A549 (cell line): ENCODE measurements around the gene SH3BP2. TPM values are rescaled to one million over a fixed set of nuclear protein-coding genes. Genes with fewer than 3 reads are reported as not detected.

Experiments
- ATAC-seq, 2 experiments: fragments of 200-7000 bp in 1 of 2; fragments of >200 bp in 1 of 2; cut with Nextera tagmentation in 1 of 2; cut with Tn5 transposase in 1 of 2; 3 replicates each; pipeline versions ENCODE4 v1.8.0 to v1.9.1; 2018 to 2020; ENCODE audit warnings: mild to moderate bottlenecking in 1 of 2, moderate library complexity in 1 of 2
- CTCF ChIA-PET: fragments of 300-600 bp; sonication (Branson Sonifier 250); formaldehyde crosslinking; extraction: SDS; loops from one replicate; lab custom pipeline; 2021; ENCODE audit warnings: antibody characterized with exemption, inconsistent platforms; lab: Yijun Ruan, JAX
- POLR2A ChIA-PET: fragments of 350-600 bp; formaldehyde crosslinking; extraction: SDS; loops from one replicate; lab custom pipeline; 2021; ENCODE audit warnings: antibody characterized with exemption, inconsistent platforms; lab: Yijun Ruan, JAX
- DNase-seq, 2 experiments: peaks; one replicate each; pipeline versions ENCODE4 v3.0.0 to v3.0.0-alpha.2; 2011 to 2016; ENCODE audit warnings: low read depth in 1 of 2, low spot score in 1 of 2
- FAIRE-seq: peaks from 2 replicates; lab custom pipeline; 2011; peaks lifted over from hg19 to GRCh38; lab: Jason Lieb, UNC
- H3K27ac ChIP-seq, 2 experiments: fragments of >200 bp; sonication (Bioruptor Twin); formaldehyde crosslinking; 3 replicates each; pipeline ENCODE4 v1.5.1; 2016 to 2017
- H3K4me1 ChIP-seq: fragments of >200 bp; sonication (Bioruptor Twin); formaldehyde crosslinking; 3 replicates; pipeline ENCODE4 v1.6.1; 2016
- H3K4me2 ChIP-seq: fragments of >200 bp; sonication (Bioruptor Twin); formaldehyde crosslinking; 3 replicates; pipeline ENCODE4 v1.6.1; 2016
- H3K4me3 ChIP-seq: fragments of >200 bp; sonication (Bioruptor Twin); formaldehyde crosslinking; 3 replicates; pipeline ENCODE4 v1.5.1; 2016
- H3K9me3 ChIP-seq: fragments of >200 bp; sonication (Bioruptor Twin); formaldehyde crosslinking; 3 replicates; pipeline ENCODE4 v1.6.1; 2016
- BHLHE40 ChIP-seq: IDR thresholded peaks from 2 replicates; pipeline ENCODE4 v1.6.1; 2012; ENCODE audit warnings: low read depth, low read length, inconsistent platforms
- CBX8 ChIP-seq: fragments of 200-600 bp; sonication (generic); IDR thresholded peaks from 2 replicates; pipeline ENCODE4 v1.6.1; 2016
- CEBPB ChIP-seq, 2 experiments: fragments of >200 bp in 1 of 2; sonication (Bioruptor Twin) in 1 of 2; formaldehyde crosslinking in 1 of 2; IDR thresholded peaks; 2 replicates each; pipeline ENCODE4 v1.6.1; 2012 to 2016
- CTCF ChIP-seq: fragments of >200 bp; sonication (Bioruptor Twin); formaldehyde crosslinking; IDR thresholded peaks from 3 replicates; pipeline ENCODE4 v1.5.1; 2016
- EHF ChIP-seq: fragments of 250-450 bp; sonication (Bioruptor Pico); IDR thresholded peaks from 2 replicates; pipeline ENCODE4 v1.5.0; 2020; ENCODE audit warnings: mild to moderate bottlenecking
- FOSB ChIP-seq: fragments of 250-450 bp; sonication (Bioruptor Pico); IDR thresholded peaks from 2 replicates; pipeline ENCODE4 v1.5.0; 2020; ENCODE audit warnings: mild to moderate bottlenecking, moderate library complexity
- FOSL2 ChIP-seq, 2 experiments: fragments of 450-650 bp in 1 of 2; fragments of >200 bp in 1 of 2; sonication (Bioruptor Twin) in 1 of 2; formaldehyde crosslinking; IDR thresholded peaks; 2 replicates each; pipeline versions ENCODE4 v1.5.0 to v1.6.1; 2016 to 2020; ENCODE audit warnings: mild to moderate bottlenecking in 1 of 2, moderate library complexity in 1 of 2
- GATA3 ChIP-seq: IDR thresholded peaks from 2 replicates; pipeline ENCODE4 v1.6.1; 2012; ENCODE audit warnings: borderline replicate concordance
- HDAC2 ChIP-seq: fragments of 200-600 bp; sonication (generic); IDR thresholded peaks from 2 replicates; pipeline ENCODE4 v1.6.1; 2016
- HEYL ChIP-seq: fragments of 250-450 bp; sonication (Bioruptor Pico); IDR thresholded peaks from 2 replicates; pipeline ENCODE4 v1.8.0; 2021; ENCODE audit warnings: mild to moderate bottlenecking, moderate library complexity
- HMGXB4 ChIP-seq: fragments of 250-450 bp; sonication (Bioruptor Pico); IDR thresholded peaks from 2 replicates; pipeline ENCODE4 v1.5.0; 2021; ENCODE audit warnings: mild to moderate bottlenecking, moderate library complexity, borderline replicate concordance
- HOXB5 ChIP-seq: fragments of 250-450 bp; sonication (Bioruptor Pico); IDR thresholded peaks from 2 replicates; pipeline ENCODE4 v1.5.0; 2020; ENCODE audit warnings: mild to moderate bottlenecking, moderate library complexity
- KDM1A ChIP-seq: fragments of 200-600 bp; sonication (generic); IDR thresholded peaks from 2 replicates; pipeline ENCODE4 v1.6.1; 2016; ENCODE audit warnings: low read depth, mild to moderate bottlenecking
- MAFK ChIP-seq: fragments of 450-650 bp; IDR thresholded peaks from 2 replicates; pipeline ENCODE4 v1.6.1; 2014; ENCODE audit not compliant: partially characterized antibody
- MYC ChIP-seq: IDR thresholded peaks from 2 replicates; pipeline ENCODE4 v1.6.1; 2012; ENCODE audit warnings: mild to moderate bottlenecking, inconsistent platforms, low read length, improper control_type of control experiment, borderline replicate concordance
- NPAS2 ChIP-seq: fragments of 250-450 bp; sonication (Bioruptor Pico); IDR thresholded peaks from 2 replicates; pipeline ENCODE4 v1.8.0; 2022; ENCODE audit warnings: mild to moderate bottlenecking, moderate library complexity, borderline replicate concordance
- NR3C1 ChIP-seq: fragments of >200 bp; sonication (Bioruptor Twin); formaldehyde crosslinking; IDR thresholded peaks from 3 replicates; pipeline ENCODE4 v1.6.1; 2017
- PBX3 ChIP-seq: IDR thresholded peaks from 2 replicates; pipeline ENCODE4 v1.6.1; 2012
- PHF8 ChIP-seq: fragments of 200-600 bp; sonication (generic); IDR thresholded peaks from 2 replicates; pipeline ENCODE4 v1.6.1; 2016; ENCODE audit warnings: low read depth, mild to moderate bottlenecking, antibody characterized with exemption, moderate library complexity, borderline replicate concordance
- POLR2A ChIP-seq: IDR thresholded peaks from 2 replicates; pipeline ENCODE4 v1.6.1; 2012; ENCODE audit warnings: mild to moderate bottlenecking, low read length
- RAD21 ChIP-seq, 2 experiments: fragments of >200 bp in 1 of 2; sonication (Bioruptor Twin) in 1 of 2; formaldehyde crosslinking in 1 of 2; IDR thresholded peaks in 1 of 2; conservative IDR thresholded peaks in 1 of 2; 2 replicates in 1 of 2; 3 replicates in 1 of 2; pipeline ENCODE4 v1.6.1; 2012 to 2018; ENCODE audit warnings: inconsistent platforms in 1 of 2
- RFX5 ChIP-seq: fragments of 450-650 bp; IDR thresholded peaks from 2 replicates; pipeline ENCODE4 v1.7.1; 2014; ENCODE audit warnings: antibody characterized with exemption, mild to moderate bottlenecking, moderate library complexity
- SMC3 ChIP-seq: fragments of >200 bp; sonication (Bioruptor Twin); formaldehyde crosslinking; IDR thresholded peaks from 3 replicates; pipeline ENCODE4 v1.6.1; 2018; ENCODE audit warnings: inconsistent platforms
- USF2 ChIP-seq: fragments of 450-650 bp; IDR thresholded peaks from 2 replicates; pipeline ENCODE4 v1.6.1; 2014; ENCODE audit warnings: antibody characterized with exemption
- ZFP36 ChIP-seq: fragments of 450-650 bp; IDR thresholded peaks from 2 replicates; pipeline ENCODE4 v1.6.1; 2014; ENCODE audit warnings: borderline replicate concordance; ENCODE audit not compliant: partially characterized antibody
- ZSCAN20 ChIP-seq: fragments of 250-450 bp; sonication (Bioruptor Pico); IDR thresholded peaks from 2 replicates; pipeline ENCODE4 v1.8.0; 2022; ENCODE audit warnings: mild to moderate bottlenecking, moderate library complexity
- WGBS: methylation state at CpG from one replicate; pipeline ENCODE4 v1.1.6; 2017; ENCODE audit errors: missing lambda C conversion rate; 5-methylcytosine and 5-hydroxymethylcytosine counted together
- polyA plus RNA-seq, 4 experiments: library from polyadenylated mRNA; depleted of rRNA in 3 of 4; stranded (reverse); fragments of >200 nt; fragmentation: RNase III in 1 of 4; extraction: RNeasy Plus Mini Kit Qiagen cat#74134 plus additional on column Dnase treatment in 1 of 4; gene quantifications; 2 replicates in 3 of 4; 3 replicates in 1 of 4; pipeline ENCODE4 v1.2.3, GENCODE V29; 2011 to 2017
- TF ChIP-seq, protein P1 (sequence below): fragments of >200 bp; sonication (Bioruptor Twin); formaldehyde crosslinking; IDR thresholded peaks from 2 replicates; pipeline ENCODE4 v1.6.1; 2016

The SH3BP2 gene
- polyA plus RNA-seq, 2 of the 4 experiments (the other 2 are of a cell fraction), result 4.4 to 6.0 TPM

DNA sequence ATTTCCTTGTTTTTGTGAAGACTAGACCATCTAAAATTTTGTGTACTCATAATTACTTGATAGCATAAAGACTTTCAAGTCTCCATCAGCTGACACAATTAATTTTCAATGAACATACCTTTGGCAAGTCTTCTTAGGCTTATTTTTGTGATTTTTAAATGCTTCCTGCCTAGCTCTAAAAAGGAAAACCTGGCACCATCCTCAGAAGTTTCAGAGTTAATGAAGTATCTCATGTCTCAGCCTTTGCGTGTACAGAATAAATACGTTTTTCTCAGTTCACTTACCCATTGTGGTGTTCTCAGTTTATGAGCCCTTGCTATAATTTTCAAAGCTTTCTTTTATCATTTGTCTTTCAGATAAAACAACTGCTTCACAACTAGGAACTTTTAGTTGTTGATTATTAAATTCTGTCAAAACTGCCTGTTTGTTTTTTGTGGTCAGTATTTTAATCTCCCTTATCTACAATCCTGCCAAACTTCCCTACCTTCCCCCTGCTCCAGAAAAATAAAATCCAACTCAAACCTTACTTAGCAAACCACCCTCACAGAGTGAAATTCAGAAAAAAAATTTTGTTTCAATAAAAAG, 72.4 kb downstream of the SH3BP2 start:
- DNase-seq, result no peak
- no peak for ATAC-seq
- no peak overlapping the region for H3K4me3 ChIP-seq
- H3K27ac ChIP-seq, result no peak overlapping the region
- CTCF ChIA-PET, result no interaction called here
- POLR2A ChIA-PET, result no interaction called here
- H3K9me3 ChIP-seq, result no peaks in the 10 kb centered on the region
- TF ChIP-seq GATA3, result no peak
- TF ChIP-seq FOSB (CRISPR knock-in tag), result no peak
- no peak for TF ChIP-seq ZFP36
- no peak for TF ChIP-seq KDM1A
- TF ChIP-seq NR3C1, result no peak
- TF ChIP-seq ZSCAN20 (CRISPR knock-in tag), result no peak
- TF ChIP-seq HMGXB4 (CRISPR knock-in tag), result no peak
- TF ChIP-seq NPAS2, result no peak
- no peak for TF ChIP-seq USF2
- TF ChIP-seq FOSL2 (IDR thresholded peaks at IDR 0.05), result no peak
- TF ChIP-seq FOSL2 (CRISPR knock-in tag; IDR thresholded peaks at IDR 0.05), result no peak
- TF ChIP-seq CBX8, result no peak
- no peak for TF ChIP-seq HDAC2
- no peak for TF ChIP-seq MAFK
- no peak for TF ChIP-seq RFX5
- no peak for TF ChIP-seq PBX3
- TF ChIP-seq POLR2A, result no peak
- TF ChIP-seq BHLHE40, result no peak
- WGBS, result 68% methylated on average over 2 of the region's 2 CpGs
- peaks cover 50% of the 10 kb centered on the region for H3K4me1 ChIP-seq
- no peak for FAIRE-seq
- H3K4me2 ChIP-seq, result no peak overlapping the region

DNA sequence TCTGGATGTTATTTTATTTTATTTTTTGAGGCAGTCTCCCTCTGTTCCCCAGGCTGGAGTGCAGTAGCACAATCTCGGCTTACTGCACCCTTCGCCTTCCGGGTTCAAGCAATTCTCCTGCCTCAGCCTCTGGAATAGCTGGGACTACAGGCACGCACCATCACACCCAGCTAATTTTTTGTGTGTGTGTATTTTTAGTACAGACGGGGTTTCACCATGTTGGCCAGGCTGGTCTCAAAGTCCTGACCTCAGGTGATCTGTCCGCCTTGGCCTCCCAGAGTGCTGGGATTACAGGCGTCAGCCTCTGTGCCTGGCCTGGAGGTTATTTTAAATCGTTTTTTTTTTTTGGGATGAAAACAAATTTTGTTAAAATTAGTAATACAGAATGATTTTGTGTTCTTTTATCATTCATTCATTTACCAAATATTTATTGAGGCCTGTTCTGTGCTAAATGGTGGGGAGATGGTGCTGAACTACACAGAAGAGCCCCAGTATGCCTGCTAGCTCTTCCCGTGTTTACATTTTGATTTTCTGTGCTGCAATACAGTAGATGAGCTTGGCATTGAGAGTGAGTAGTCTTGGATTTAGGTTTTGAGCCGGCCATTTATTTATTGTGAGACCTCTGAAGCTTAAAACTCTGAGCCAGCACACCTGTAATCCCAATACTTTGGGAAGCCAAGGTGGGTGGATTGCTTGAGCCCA, 73.4 kb downstream of the SH3BP2 start:
- CTCF ChIA-PET, result no interaction called here
- DNase-seq (no peak), ATAC-seq (no peak)
- no peak overlapping the region for H3K4me3 ChIP-seq
- TF ChIP-seq PBX3 (no peak), BHLHE40 (no peak), HEYL (CRISPR knock-in tag) (no peak), NR3C1 (no peak), HDAC2 (no peak)
- TF ChIP-seq, all 56 proteins: peak for 0
- H3K4me1 ChIP-seq, result peaks cover 41% of the 10 kb centered on the region
- POLR2A ChIA-PET, result no interaction called here
- no peak overlapping the region for H3K27ac ChIP-seq
- no peak overlapping the region for H3K4me2 ChIP-seq
- no peak for FAIRE-seq
- 85% methylated on average over 10 of the region's 10 CpGs for WGBS
- no peaks in the 10 kb centered on the region for H3K9me3 ChIP-seq

DNA sequence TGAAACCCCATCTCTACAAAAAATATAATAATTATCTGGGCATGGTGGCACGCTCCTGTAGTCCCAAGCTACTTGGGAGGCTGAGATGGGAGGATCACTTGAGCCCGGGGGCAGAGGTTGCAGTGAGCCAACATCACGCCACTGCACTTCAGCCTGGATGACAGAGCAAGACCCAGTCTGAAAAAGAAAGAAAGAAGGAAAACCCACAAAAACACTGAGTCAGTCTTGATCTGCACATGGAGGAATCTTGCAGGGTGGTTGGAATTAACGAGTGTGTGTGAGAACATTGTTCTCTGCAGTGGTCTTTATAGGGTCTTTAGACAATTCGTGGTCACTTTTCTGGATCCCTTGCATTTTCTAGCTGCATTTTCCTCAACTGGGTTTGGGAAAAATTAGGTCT, 74.0 kb downstream of the SH3BP2 start:
- Histone ChIP-seq H3K4me3 (no peak overlapping the region), H3K27ac (no peak overlapping the region), H3K4me1 (peaks cover 36% of the 10 kb centered on the region), H3K9me3 (no peaks in the 10 kb centered on the region), H3K4me2 (no peak overlapping the region)
- no peak for DNase-seq
- WGBS, result 82% methylated on average over 5 of the region's 5 CpGs
- FAIRE-seq, result no peak
- ChIA-PET POLR2A (no interaction called here), CTCF (no interaction called here)
- ATAC-seq, result no peak
- TF ChIP-seq CEBPB (IDR thresholded peaks at IDR 0.05) (no peak), CTCF (no peak), MAFK (no peak), RAD21 (conservative IDR thresholded peaks at IDR 0.05 in 1 of 2, IDR thresholded peaks at IDR 0.05 in 1 of 2) (no peak), PHF8 (no peak), POLR2A (no peak), EHF (no peak), NR3C1 (no peak), SMC3 (no peak), MYC (no peak), HOXB5 (CRISPR knock-in tag) (no peak)
- TF ChIP-seq, protein P1, sequence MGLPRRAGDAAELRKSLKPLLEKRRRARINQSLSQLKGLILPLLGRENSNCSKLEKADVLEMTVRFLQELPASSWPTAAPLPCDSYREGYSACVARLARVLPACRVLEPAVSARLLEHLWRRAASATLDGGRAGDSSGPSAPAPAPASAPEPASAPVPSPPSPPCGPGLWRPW, result no peak
